ENCODE results near the gene G2E3. TPM values are rescaled to one million over a fixed set of nuclear protein-coding genes. Genes with fewer than 3 reads are reported as not detected.

The G2E3 gene
- total and polyA plus RNA-seq, 2 of the 4 experiments (the other 2 are of a cell fraction), result 9.6 to 19.4 TPM

DNA sequence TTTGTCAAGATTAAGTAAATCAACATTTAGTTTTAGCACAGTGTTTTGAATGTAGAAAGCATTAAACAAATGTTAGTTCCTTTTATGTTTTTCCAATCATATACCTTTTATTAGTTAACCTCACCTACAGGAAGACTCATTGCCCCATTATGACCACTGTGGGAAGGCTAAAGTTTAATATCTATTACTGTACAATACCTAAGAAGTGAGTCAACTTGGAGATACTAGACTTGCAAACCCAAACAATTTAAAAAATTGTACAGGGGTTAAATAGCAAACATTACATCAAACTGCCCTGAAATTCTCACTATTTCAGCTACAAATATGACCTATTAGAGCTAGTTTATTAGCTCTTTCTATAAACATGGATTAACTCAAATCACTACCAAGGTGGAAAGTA lies 8.6 kb upstream of the G2E3 start:
- H2AFZ ChIP-seq (replicated peaks; ENCODE audit: low read length, poor library complexity), result no peak overlapping the region
- POLR2A ChIA-PET (ENCODE audit: unreplicated experiment), result no interaction called here
- CTCF ChIA-PET, result interaction anchor here (0.9 kb wide), 1 partner anchor 8 kb away, joined by 3 read pairs; no protein-coding TSS in a partner anchor
- H3K18ac ChIP-seq (ENCODE audit: low read depth, low read length), result no peak overlapping the region
- H2BK120ac ChIP-seq (ENCODE audit: low read depth, low read length), result no peak overlapping the region
- H2AK9ac ChIP-seq (replicated peaks; ENCODE audit: low read depth, low read length, poor library complexity), result no peak overlapping the region
- in situ Hi-C loops (cut with MboI; ENCODE audit: low sequenced_read_pairs) (no loop called here), intact Hi-C loops (cut with micrococcal nuclease) (no loop called here), dilution Hi-C loops (cut with HindIII; ENCODE audit: low sequenced_read_pairs, unreplicated experiment) (no loop called here)
- no peak overlapping the region for H3K9ac ChIP-seq (ENCODE audit: low read depth, low read length)
- no peaks in the 10 kb centered on the region for H4K20me1 ChIP-seq (ENCODE audit: insufficient read depth, low read length)
- H3K14ac ChIP-seq (replicated peaks; ENCODE audit: low read depth, low read length), result no peak overlapping the region
- no peak for TF ChIP-seq RAD21 (IDR thresholded peaks at IDR 0.05; ENCODE audit: low read length)
- TF ChIP-seq FOS (IDR thresholded peaks at IDR 0.05; ENCODE audit: low read depth, low read length), result no peak
- TF ChIP-seq NFE2L2 (IDR thresholded peaks at IDR 0.05; ENCODE audit: low read depth, low read length), result no peak
- TF ChIP-seq MAZ (IDR thresholded peaks at IDR 0.05; ENCODE audit: borderline replicate concordance, low read depth, low read length), result no peak
- TF ChIP-seq CEBPB (IDR thresholded peaks at IDR 0.05; ENCODE audit: low read depth, low read length), result no peak; the same call in 1 of the 2 replicates
- TF ChIP-seq MAFK (IDR thresholded peaks at IDR 0.05; ENCODE audit: low read depth, low read length), result no peak
- TF ChIP-seq, protein P1, sequence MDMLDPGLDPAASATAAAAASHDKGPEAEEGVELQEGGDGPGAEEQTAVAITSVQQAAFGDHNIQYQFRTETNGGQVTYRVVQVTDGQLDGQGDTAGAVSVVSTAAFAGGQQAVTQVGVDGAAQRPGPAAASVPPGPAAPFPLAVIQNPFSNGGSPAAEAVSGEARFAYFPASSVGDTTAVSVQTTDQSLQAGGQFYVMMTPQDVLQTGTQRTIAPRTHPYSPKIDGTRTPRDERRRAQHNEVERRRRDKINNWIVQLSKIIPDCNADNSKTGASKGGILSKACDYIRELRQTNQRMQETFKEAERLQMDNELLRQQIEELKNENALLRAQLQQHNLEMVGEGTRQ (IDR thresholded peaks at IDR 0.05; ENCODE audit: low read depth, low read length), result no peak
- TF ChIP-seq, protein P2, sequence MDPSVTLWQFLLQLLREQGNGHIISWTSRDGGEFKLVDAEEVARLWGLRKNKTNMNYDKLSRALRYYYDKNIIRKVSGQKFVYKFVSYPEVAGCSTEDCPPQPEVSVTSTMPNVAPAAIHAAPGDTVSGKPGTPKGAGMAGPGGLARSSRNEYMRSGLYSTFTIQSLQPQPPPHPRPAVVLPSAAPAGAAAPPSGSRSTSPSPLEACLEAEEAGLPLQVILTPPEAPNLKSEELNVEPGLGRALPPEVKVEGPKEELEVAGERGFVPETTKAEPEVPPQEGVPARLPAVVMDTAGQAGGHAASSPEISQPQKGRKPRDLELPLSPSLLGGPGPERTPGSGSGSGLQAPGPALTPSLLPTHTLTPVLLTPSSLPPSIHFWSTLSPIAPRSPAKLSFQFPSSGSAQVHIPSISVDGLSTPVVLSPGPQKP (IDR thresholded peaks at IDR 0.05; ENCODE audit: borderline replicate concordance, low read depth, low read length), result no peak
- no peak for TF ChIP-seq CHD1 (IDR thresholded peaks at IDR 0.05; ENCODE audit: low read depth, low read length)
- no peak for TF ChIP-seq SMC3 (IDR thresholded peaks at IDR 0.05; ENCODE audit: low read depth, low read length)
- no peak for TF ChIP-seq MXI1 (IDR thresholded peaks at IDR 0.05; ENCODE audit: borderline replicate concordance, low read depth, low read length)
- TF ChIP-seq RCOR1 (IDR thresholded peaks at IDR 0.05; ENCODE audit: insufficient replicate concordance, low read length), result no peak
- no peak for TF ChIP-seq POLR2A (IDR thresholded peaks at IDR 0.05; ENCODE audit: low read depth, low read length)
- no peaks in the 10 kb centered on the region for H3K27me3 ChIP-seq (ENCODE audit: control insufficient read depth, insufficient read depth, low read length)
- no peaks in the 10 kb centered on the region for H3K79me1 ChIP-seq (ENCODE audit: low read depth in 1 of 2, low read length in 2 of 2)
- H2BK5ac ChIP-seq (ENCODE audit: low read depth, low read length, poor library complexity, severe bottlenecking), result no peak overlapping the region
- no peak overlapping the region for H3K4me3 ChIP-seq (ENCODE audit: insufficient read depth, low read depth, low read length)
- H4K8ac ChIP-seq (ENCODE audit: low read depth in 2 of 2, low read length in 2 of 2), result no peak overlapping the region
- H3K9me1 ChIP-seq (ENCODE audit: insufficient read depth, low read length), result 0 out of 2 replicates have a peak, but pooled peaks cover 2% of the 10 kb centered on the region
- H4K5ac ChIP-seq (ENCODE audit: low read depth, low read length), result no peak overlapping the region
- peaks cover 13% of the 10 kb centered on the region; the same call in 1 of the 2 replicates for H3K4me1 ChIP-seq (ENCODE audit: control insufficient read depth, insufficient read depth, low read length)
- H3K23ac ChIP-seq (ENCODE audit: low read depth, low read length), result no peak overlapping the region
- H3K9me3 ChIP-seq (ENCODE audit: control insufficient read depth, insufficient read depth, low read length), result peaks cover 3% of the 10 kb centered on the region; the same call in 1 of the 2 replicates
- ATAC-seq (ENCODE audit: low read depth), result peak; percentile 67
- 0 out of 2 replicates have a peak overlapping the region, but pooled peaks have one; percentile 20 for H2AK5ac ChIP-seq (ENCODE audit: low read depth, low read length)
- peak overlapping the region; percentile 33; the same call in 1 of the 2 replicates for H3K4me2 ChIP-seq (ENCODE audit: low read depth, low read length)
- BruUV-seq (replicated peaks), result no TSS peak
- H3K27ac ChIP-seq (ENCODE audit: insufficient read depth, low read length), result no peak overlapping the region
- H3K36me3 ChIP-seq (ENCODE audit: control insufficient read depth, insufficient read depth, low read length), result no peaks in the 10 kb centered on the region
- no peak overlapping the region for H3K56ac ChIP-seq (ENCODE audit: extremely low read depth, insufficient read depth, low read length)
- no peak overlapping the region for H4K91ac ChIP-seq (ENCODE audit: insufficient read depth, low read depth, low read length)
- H3K4ac ChIP-seq (ENCODE audit: low read depth, low read length), result no peak overlapping the region
- no peak overlapping the region for H2BK15ac ChIP-seq (ENCODE audit: low read depth, low read length)
- H2BK20ac ChIP-seq (ENCODE audit: low read depth, low read length), result no peak overlapping the region
- peak; percentile 67 for DNase-seq

Measured in IMR-90 (cell line).